GM12878 (cell line): ENCODE results near the gene UBC. TPM values are rescaled to one million over a fixed set of nuclear protein-coding genes. Genes with fewer than 3 reads are reported as not detected.

Experiments used
- ATAC-seq: fragments of 200-7000 bp; cut with Tn5 transposase; 3 replicates; pipeline ENCODE4 v1.9.1; 2020; ENCODE audit warnings: mild to moderate bottlenecking, moderate library complexity
- BruUV-seq: library from RNA; stranded (reverse); fragments of 400-500 nt; replicated peaks from 2 replicates; lab custom pipeline; 2021; lab: Mats Ljungman, UMichigan
- CTCF ChIA-PET: fragments of 300-600 bp; sonication (Branson Sonifier 250); formaldehyde crosslinking; extraction: SDS; loops from one replicate; lab custom pipeline; 2021; ENCODE audit warnings: inconsistent platforms; lab: Yijun Ruan, JAX
- POLR2A ChIA-PET: fragments of 350-600 bp; formaldehyde crosslinking; extraction: SDS; loops from one replicate; lab custom pipeline; 2021; ENCODE audit warnings: inconsistent platforms; lab: Charles Lee
- RAD21 ChIA-PET: fragments of 300-600 bp; sonication (Branson Sonifier 250); formaldehyde crosslinking; loops from one replicate; lab custom pipeline; 2023; ENCODE audit warnings: antibody characterized with exemption; ENCODE audit not compliant: unreplicated experiment; lab: Charles Lee
- SMC1A ChIA-PET: fragments of 300-600 bp; sonication (Branson Sonifier 250); formaldehyde crosslinking; loops from one replicate; lab custom pipeline; 2023; ENCODE audit not compliant: unreplicated experiment, uncharacterized antibody; lab: Charles Lee
- DNase-seq: peaks from one replicate; pipeline ENCODE4 v3.0.0-alpha.2; 2011; ENCODE audit warnings: low read depth, low spot score
- FAIRE-seq: peaks from 3 replicates; lab custom pipeline; 2011; peaks lifted over from hg19 to GRCh38; lab: Jason Lieb, UNC
- H2AFZ ChIP-seq: 2 replicates; pipeline ENCODE4 v1.6.0; 2011; ENCODE audit warnings: low read depth, low read length, control low read depth; ENCODE audit not compliant: control insufficient read depth
- H3K27ac ChIP-seq: 2 replicates; pipeline ENCODE4 v1.5.1; 2011; ENCODE audit warnings: control low read depth; ENCODE audit not compliant: control insufficient read depth, insufficient read depth
- H3K27me3 ChIP-seq, 2 experiments: replicated peaks in 1 of 2; 2 replicates each; pipeline versions ENCODE4 v1.6.0 to v1.6.1; 2011; ENCODE audit warnings: low read length in 1 of 2; ENCODE audit not compliant: control insufficient read depth in 2 of 2, insufficient read depth in 2 of 2
- H3K36me3 ChIP-seq, 2 experiments: 2 replicates each; pipeline ENCODE4 v1.5.1; 2011; ENCODE audit warnings: low read length in 1 of 2; ENCODE audit not compliant: control insufficient read depth in 2 of 2, insufficient read depth in 2 of 2
- H3K4me1 ChIP-seq: 2 replicates; pipeline ENCODE4 v1.6.1; 2011; ENCODE audit warnings: mild to moderate bottlenecking, low read length, moderate library complexity, mixed read lengths; ENCODE audit not compliant: control insufficient read depth, insufficient read depth
- H3K4me2 ChIP-seq: 2 replicates; pipeline ENCODE4 v1.6.0; 2011; ENCODE audit warnings: control low read depth; ENCODE audit not compliant: control insufficient read depth, insufficient read depth
- H3K4me3 ChIP-seq: fragments of 200-600 bp; sonication (generic); 2 replicates; pipeline ENCODE4 v1.5.1; 2016
- H3K79me2 ChIP-seq: 2 replicates; pipeline ENCODE4 v1.6.0; 2011; ENCODE audit warnings: low read length; ENCODE audit not compliant: control insufficient read depth, insufficient read depth
- H3K9ac ChIP-seq: 2 replicates; pipeline ENCODE4 v1.8.0; 2011; ENCODE audit warnings: low read length, control low read depth, mixed read lengths; ENCODE audit not compliant: control insufficient read depth, insufficient read depth
- H3K9me3 ChIP-seq: replicated peaks from 3 replicates; pipeline ENCODE4 v1.5.1; 2011; ENCODE audit warnings: mild to moderate bottlenecking, low read length; ENCODE audit not compliant: control insufficient read depth, insufficient read depth
- H4K20me1 ChIP-seq: 2 replicates; pipeline ENCODE4 v1.6.0; 2011; ENCODE audit not compliant: control insufficient read depth, insufficient read depth
- BACH1 ChIP-seq: fragments of 450-650 bp; IDR thresholded peaks from 2 replicates; pipeline ENCODE4 v1.6.1; 2017; ENCODE audit warnings: mild to moderate bottlenecking, borderline replicate concordance
- CREB1 ChIP-seq: IDR thresholded peaks from 2 replicates; pipeline ENCODE4 v1.6.1; 2012; ENCODE audit warnings: low read depth, mild to moderate bottlenecking, inconsistent platforms
- EED ChIP-seq: sonication (generic); IDR thresholded peaks from 2 replicates; pipeline ENCODE4 v1.6.1; 2016; ENCODE audit warnings: antibody characterized with exemption, low read depth
- EZH2 ChIP-seq: IDR thresholded peaks from 2 replicates; pipeline ENCODE4 v1.6.1; 2012; ENCODE audit warnings: low read depth, mild to moderate bottlenecking, control low read depth, inconsistent platforms, low read length, borderline replicate concordance; ENCODE audit not compliant: control insufficient read depth
- HCFC1 ChIP-seq: fragments of 150-350 bp; IDR thresholded peaks from 2 replicates; pipeline ENCODE4 v1.6.1; 2014; ENCODE audit warnings: low read length
- MAX ChIP-seq: IDR thresholded peaks from 2 replicates; pipeline ENCODE4 v1.6.1; 2012; ENCODE audit warnings: low read depth, low read length, improper control_type of control experiment
- MLLT1 ChIP-seq: fragments of 450-650 bp; IDR thresholded peaks from 2 replicates; pipeline ENCODE4 v1.6.1; 2016; ENCODE audit warnings: mild to moderate bottlenecking
- MXI1 ChIP-seq: fragments of 150-350 bp; IDR thresholded peaks from 2 replicates; pipeline ENCODE4 v1.6.1; 2011; ENCODE audit warnings: low read depth, mild to moderate bottlenecking, inconsistent platforms, low read length, improper control_type of control experiment
- NBN ChIP-seq: fragments of 450-650 bp; IDR thresholded peaks from 2 replicates; pipeline ENCODE4 v1.6.1; 2016
- NFIC ChIP-seq: IDR thresholded peaks from 2 replicates; pipeline ENCODE4 v1.6.1; 2012; ENCODE audit warnings: low read depth, mild to moderate bottlenecking, inconsistent platforms, low read length, moderate library complexity
- PAX5 ChIP-seq: IDR thresholded peaks from 2 replicates; pipeline ENCODE4 v1.6.1; 2011; ENCODE audit warnings: low read depth, low read length, borderline replicate concordance
- PAX8 ChIP-seq: fragments of 450-650 bp; IDR thresholded peaks from 2 replicates; pipeline ENCODE4 v1.6.1; 2017; ENCODE audit warnings: mild to moderate bottlenecking, moderate library complexity
- POLR2AphosphoS5 ChIP-seq: IDR thresholded peaks from 2 replicates; pipeline ENCODE4 v1.6.1; 2011; ENCODE audit warnings: mild to moderate bottlenecking, low read length, inconsistent platforms
- RAD21 ChIP-seq: IDR thresholded peaks from 2 replicates; pipeline ENCODE4 v1.6.1; 2011; ENCODE audit warnings: mild to moderate bottlenecking, low read depth, low read length, moderate library complexity; ENCODE audit not compliant: insufficient read depth
- RAD51 ChIP-seq: fragments of 450-650 bp; IDR thresholded peaks from 2 replicates; pipeline ENCODE4 v1.6.1; 2016; ENCODE audit warnings: moderate library complexity, mild to moderate bottlenecking, inconsistent platforms
- RUNX3 ChIP-seq: IDR thresholded peaks from 2 replicates; pipeline ENCODE4 v1.6.1; 2012; ENCODE audit warnings: low read length, inconsistent platforms
- SREBF1 ChIP-seq: IDR thresholded peaks from 2 replicates; pipeline ENCODE4 v1.6.1; 2012; ENCODE audit warnings: mild to moderate bottlenecking, low read length
- TARDBP ChIP-seq: IDR thresholded peaks from 2 replicates; pipeline ENCODE4 v1.6.1; 2016; ENCODE audit warnings: borderline replicate concordance
- YBX1 ChIP-seq: fragments of 450-650 bp; IDR thresholded peaks from 2 replicates; pipeline ENCODE4 v1.6.1; 2016; ENCODE audit warnings: antibody characterized with exemption
- ZZZ3 ChIP-seq: IDR thresholded peaks from 2 replicates; pipeline ENCODE4 v1.6.1; 2011; ENCODE audit warnings: low read depth; ENCODE audit not compliant: control insufficient read depth, insufficient read length
- WGBS: methylation state at CpG from one replicate; pipeline ENCODE4 v1.1.6; 2016; ENCODE audit warnings: low lambda C conversion rate; ENCODE audit not compliant: insufficient replicate concordance, insufficient coverage; ENCODE audit errors: missing lambda C conversion rate; 5-methylcytosine and 5-hydroxymethylcytosine counted together
- in situ Hi-C: fragments of 300-500 bp; cut with MboI; formaldehyde crosslinking; loops from 9 replicates; pipeline ENCODE4 v1.14.3; 2018; ENCODE audit warnings: mixed read lengths
- intact Hi-C: fragments of 100-400 bp; cut with micrococcal nuclease; formaldehyde crosslinking; loops from one replicate; pipeline ENCODE4 v1.14.2; 2022; ENCODE audit not compliant: unreplicated experiment
- polyA plus RNA-seq, 11 experiments: library from polyadenylated mRNA; depleted of rRNA in 4 of 11; unstranded in 6 of 11; stranded (reverse) in 5 of 11; fragments of >200 nt; fragmentation: Nextera tagmentation in 4 of 11; fragmentation: Illumina TruSeq in 1 of 11; extraction: Ambion mirVana in 4 of 11; extraction: Trizol in 1 of 11; gene quantifications; 1 replicate in 1 of 11; 2 replicates in 10 of 11; pipeline versions ENCODE4 v1.2.1 to v1.2.3, GENCODE V29; 2011 to 2016; ENCODE audit warnings: inconsistent platforms in 2 of 11, missing spikeins in 2 of 11, low read depth in 1 of 11
- total RNA-seq, 4 experiments: library from RNA; depleted of rRNA in 3 of 4; stranded (reverse); fragments of >200 nt in 3 of 4; fragmentation: Illumina TruSeq in 1 of 4; extraction: Trizol in 1 of 4; gene quantifications; 2 replicates each; pipeline versions ENCODE4 v1.2.1 to v1.2.3, GENCODE V29; 2013 to 2021

Gene UBC
- total and polyA plus RNA-seq, 10 of the 15 experiments (the other 5 are each of a cell fraction or from before 2014, with no cell fraction given) = 653 to 1,666 (median 874) TPM

DNA sequence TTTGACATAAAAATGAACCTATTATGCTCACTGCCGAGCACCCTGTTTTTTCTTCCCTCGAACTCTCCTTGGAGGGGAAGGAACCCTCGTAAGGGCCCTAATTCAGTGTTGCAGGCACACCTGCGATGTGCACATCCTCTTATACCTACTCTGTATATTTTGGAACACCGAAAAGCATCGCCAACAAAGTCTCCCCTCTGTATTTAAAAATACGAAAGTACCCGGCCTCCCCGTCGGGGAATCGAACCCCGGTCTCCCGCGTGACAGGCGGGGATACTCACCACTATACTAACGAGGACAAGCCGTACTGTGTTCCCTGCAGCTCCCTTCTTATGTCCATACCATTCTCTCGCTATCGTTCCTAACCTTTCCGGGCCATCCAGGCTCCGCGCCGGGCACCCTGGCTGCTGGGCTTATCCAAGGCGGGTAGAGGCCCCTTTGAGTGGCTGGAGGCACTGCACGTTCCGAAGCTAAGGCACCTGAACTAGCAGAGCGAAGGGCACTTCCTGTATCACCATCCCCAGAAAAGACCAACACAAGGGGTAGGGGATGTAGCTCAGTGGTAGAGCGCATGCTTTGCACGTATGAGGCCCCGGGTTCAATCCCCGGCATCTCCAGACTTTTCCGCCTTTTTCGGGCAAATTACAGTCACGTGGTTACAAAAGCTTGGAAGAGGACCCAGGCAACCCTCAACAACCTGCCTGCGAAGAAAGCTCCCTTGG lies 25.1 kb upstream of the UBC start:
- ChIA-PET SMC1A (interaction anchor here (0.9 to 9.3 kb wide), 10 partner anchors 9 to 263 kb away, joined by 3 to 294 read pairs (median 12); partner anchors contain the start of gene UBC), RAD21 (interaction anchor here (1.0 to 8.4 kb wide), 9 partner anchors 12 to 165 kb away, joined by 3 to 246 read pairs (median 10); partner anchors contain the start of genes BRI3BP and UBC), POLR2A (interaction anchor here (0.9 to 10.2 kb wide), 6 partner anchors 18 to 77 kb away, joined by 3 to 346 read pairs (median 14); partner anchors contain the start of genes BRI3BP and UBC), CTCF (interaction anchor here (0.7 to 13.6 kb wide), 13 partner anchors 9 to 973 kb away, joined by 3 to 523 read pairs (median 6); partner anchors contain the start of genes BRI3BP and UBC)
- no peaks in the 10 kb centered on the region for H3K79me2 ChIP-seq
- H3K9ac ChIP-seq = peak overlapping the region; percentile 75
- no peaks in the 10 kb centered on the region for H4K20me1 ChIP-seq
- peak overlapping the region; percentile 61 for H2AFZ ChIP-seq
- intact Hi-C loops = loop anchor here (1.0 to 2.0 kb wide), 6 partner anchors 12 to 55 kb away; partner anchors contain the start of gene DHX37
- ATAC-seq (peak; percentile 74), DNase-seq (peak; percentile 88), FAIRE-seq (peak; percentile 69)
- BruUV-seq = no TSS peak
- peak overlapping the region; percentile 90 for H3K4me2 ChIP-seq
- H3K4me3 ChIP-seq = peak overlapping the region; percentile 68
- H3K4me1 ChIP-seq = peaks cover 17% of the 10 kb centered on the region
- WGBS = under 1% methylated on average over 35 of the region's 35 CpGs
- in situ Hi-C loops = no loop called here
- H3K9me3 ChIP-seq = no peaks in the 10 kb centered on the region; the same call in 2 of the 3 replicates
- H3K36me3 ChIP-seq = peaks cover 0 to 1% of the 10 kb centered on the region in 2 experiments; a peak in 2 of 4 replicates
- H3K27ac ChIP-seq = peak overlapping the region; percentile 97
- no peaks in the 10 kb centered on the region for H3K27me3 ChIP-seq
- TF ChIP-seq NBN = peak; percentile 90
- no peak; the same call in none of the 2 replicates for TF ChIP-seq HCFC1
- no peak for TF ChIP-seq RAD21
- TF ChIP-seq YBX1 = no peak
- TF ChIP-seq NFIC = peak; percentile 79; the same call in 1 of the 2 replicates
- TF ChIP-seq SREBF1 = no peak
- TF ChIP-seq MXI1 = no peak; the same call in 1 of the 2 replicates
- TF ChIP-seq EZH2 = no peak
- 0 out of 2 replicates have a peak, but pooled peaks have one; percentile 32 for TF ChIP-seq MAX
- TF ChIP-seq RUNX3 = peak; percentile 40; the same call in 1 of the 2 replicates
- TF ChIP-seq BACH1 = peak; percentile 12; the same call in 1 of the 2 replicates
- peak; percentile 89; the same call in 1 of the 2 replicates for TF ChIP-seq PAX8
- TF ChIP-seq ZZZ3 = no peak
- 0 out of 2 replicates have a peak, but pooled peaks have one; percentile 56 for TF ChIP-seq MLLT1
- peak; percentile 62 for TF ChIP-seq EED
- TF ChIP-seq PAX5 = 0 out of 2 replicates have a peak, but pooled peaks have one; percentile 30
- peak; percentile 30; the same call in 1 of the 2 replicates for TF ChIP-seq POLR2AphosphoS5
- TF ChIP-seq RAD51 = 0 out of 2 replicates have a peak, but pooled peaks have one; percentile 30
- peak; percentile 56 for TF ChIP-seq CREB1
- TF ChIP-seq TARDBP = peak; percentile 90; the same call in 1 of the 2 replicates
